ENCODE data around the gene TUBB2B. TPM values are rescaled to one million over a fixed set of nuclear protein-coding genes. Genes with fewer than 3 reads are reported as not detected.
A peak's percentile ranks its signal among the peaks of the same experiment; 100 is the strongest.

TUBB2B gene
- total RNA-seq, 1 donor from 2014 or later, result 287 TPM

DNA sequence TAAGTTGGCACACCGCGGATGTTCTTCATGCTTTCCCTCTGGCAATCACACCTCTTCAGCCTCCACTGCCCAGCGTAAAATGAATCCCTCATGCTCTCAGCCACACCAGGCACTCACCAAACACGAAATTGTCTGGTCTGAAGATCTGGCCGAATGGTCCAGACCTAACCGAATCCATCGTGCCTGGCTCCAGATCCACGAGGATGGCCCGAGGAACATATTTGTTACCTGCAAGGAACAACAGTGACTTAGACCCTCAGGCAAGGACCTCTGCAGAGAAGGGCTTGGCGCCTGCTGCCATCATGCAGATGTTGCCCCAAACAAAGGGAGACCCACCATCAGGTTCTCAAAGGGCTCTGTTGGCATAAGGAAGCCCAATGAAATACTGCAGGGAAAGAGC is 1.4 kb downstream of the TUBB2B start:
- TF ChIP-seq, protein P1, sequence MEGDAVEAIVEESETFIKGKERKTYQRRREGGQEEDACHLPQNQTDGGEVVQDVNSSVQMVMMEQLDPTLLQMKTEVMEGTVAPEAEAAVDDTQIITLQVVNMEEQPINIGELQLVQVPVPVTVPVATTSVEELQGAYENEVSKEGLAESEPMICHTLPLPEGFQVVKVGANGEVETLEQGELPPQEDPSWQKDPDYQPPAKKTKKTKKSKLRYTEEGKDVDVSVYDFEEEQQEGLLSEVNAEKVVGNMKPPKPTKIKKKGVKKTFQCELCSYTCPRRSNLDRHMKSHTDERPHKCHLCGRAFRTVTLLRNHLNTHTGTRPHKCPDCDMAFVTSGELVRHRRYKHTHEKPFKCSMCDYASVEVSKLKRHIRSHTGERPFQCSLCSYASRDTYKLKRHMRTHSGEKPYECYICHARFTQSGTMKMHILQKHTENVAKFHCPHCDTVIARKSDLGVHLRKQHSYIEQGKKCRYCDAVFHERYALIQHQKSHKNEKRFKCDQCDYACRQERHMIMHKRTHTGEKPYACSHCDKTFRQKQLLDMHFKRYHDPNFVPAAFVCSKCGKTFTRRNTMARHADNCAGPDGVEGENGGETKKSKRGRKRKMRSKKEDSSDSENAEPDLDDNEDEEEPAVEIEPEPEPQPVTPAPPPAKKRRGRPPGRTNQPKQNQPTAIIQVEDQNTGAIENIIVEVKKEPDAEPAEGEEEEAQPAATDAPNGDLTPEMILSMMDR (IDR thresholded peaks at IDR 0.05; ENCODE audit: insufficient read depth, low read length, poor library complexity, severe bottlenecking), result no peak
- no peak for DNase-seq (ENCODE audit: low read depth)
- Histone ChIP-seq H3K27me3 (ENCODE audit: control insufficient read depth, insufficient read depth, low read length) (peaks cover 22% of the 10 kb centered on the region), H3K36me3 (ENCODE audit: control insufficient read depth, insufficient read depth, low read length) (no peaks in the 10 kb centered on the region), H3K4me3 (ENCODE audit: low read depth, low read length) (peak overlapping the region; percentile 73)

DNA sequence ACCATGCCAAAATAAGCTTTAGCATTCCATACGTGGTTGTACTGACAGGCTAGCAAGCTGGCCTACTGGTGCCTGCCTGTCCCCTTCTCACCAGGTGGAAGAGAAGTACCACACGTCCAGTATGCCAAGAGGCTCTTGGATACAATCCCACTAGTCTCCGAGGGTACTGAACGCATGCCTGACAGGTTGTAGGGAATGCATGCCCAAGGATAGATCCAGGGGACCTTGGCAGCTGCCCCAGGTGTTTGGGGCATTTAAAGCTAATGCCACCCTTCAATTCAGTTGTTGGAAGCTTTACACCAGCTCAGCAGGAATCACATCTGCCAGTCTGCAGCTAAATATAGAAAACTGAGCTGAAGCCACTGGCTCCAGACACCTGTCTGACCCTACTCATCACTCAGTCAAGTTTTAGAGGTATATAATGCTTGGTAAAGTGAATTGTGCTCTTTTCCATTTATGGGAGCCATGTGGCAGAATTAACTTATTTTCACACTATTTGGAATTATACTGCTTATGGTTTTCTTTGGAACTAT is 4.9 kb downstream of the TUBB2B start:
- H3K4me3 ChIP-seq (ENCODE audit: low read depth, low read length), result no peak overlapping the region
- no peaks in the 10 kb centered on the region for H3K36me3 ChIP-seq (ENCODE audit: control insufficient read depth, insufficient read depth, low read length)
- no peak for DNase-seq (ENCODE audit: low read depth)
- peaks cover 5% of the 10 kb centered on the region for H3K27me3 ChIP-seq (ENCODE audit: control insufficient read depth, insufficient read depth, low read length)
- TF ChIP-seq, protein P1 (IDR thresholded peaks at IDR 0.05; ENCODE audit: insufficient read depth, low read length, poor library complexity, severe bottlenecking), result no peak

DNA sequence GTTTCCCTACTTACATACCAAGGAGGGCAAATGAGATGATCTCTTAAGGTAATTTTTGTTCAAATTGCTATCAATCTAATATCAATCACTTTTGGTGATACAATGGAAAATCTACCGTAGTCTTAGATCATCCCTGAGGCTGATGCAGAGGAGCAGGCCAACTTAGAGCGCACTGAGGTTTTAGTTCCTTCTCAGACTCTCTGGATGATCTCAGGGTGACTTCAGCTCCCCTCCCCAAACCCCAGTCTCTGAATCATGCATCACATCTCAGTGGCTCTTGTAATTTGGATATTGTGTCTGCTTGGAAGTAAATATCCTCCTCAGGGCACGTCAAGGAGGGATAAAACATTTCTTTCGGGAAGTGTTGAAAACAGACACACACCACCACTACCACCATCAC is 5.9 kb downstream of the TUBB2B start:
- Histone ChIP-seq H3K4me3 (ENCODE audit: low read depth, low read length) (no peak overlapping the region), H3K27me3 (ENCODE audit: control insufficient read depth, insufficient read depth, low read length) (no peaks in the 10 kb centered on the region), H3K36me3 (ENCODE audit: control insufficient read depth, insufficient read depth, low read length) (no peaks in the 10 kb centered on the region)
- no peak for DNase-seq (ENCODE audit: low read depth)
- TF ChIP-seq, protein P1 (IDR thresholded peaks at IDR 0.05; ENCODE audit: insufficient read depth, low read length, poor library complexity, severe bottlenecking), result no peak

DNA sequence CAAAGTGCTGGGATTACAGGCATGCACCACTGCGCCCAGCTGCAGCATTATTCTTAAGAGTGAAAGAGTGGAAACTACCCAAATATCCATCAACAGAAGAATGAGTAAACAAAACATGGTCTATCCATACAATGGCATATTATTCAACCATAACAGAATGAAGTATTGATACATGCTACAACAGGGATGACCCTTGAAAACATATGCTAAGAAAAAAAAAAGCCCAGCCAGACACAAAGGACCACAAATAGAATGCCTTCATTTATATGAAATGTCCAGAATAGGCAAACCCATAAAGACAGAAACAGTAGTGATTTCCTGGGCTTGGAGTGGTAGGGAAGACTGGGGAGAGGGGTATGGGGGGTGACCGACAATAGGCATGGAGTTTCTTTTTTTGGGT is 7.1 kb downstream of the TUBB2B start:
- Histone ChIP-seq H3K27me3 (ENCODE audit: control insufficient read depth, insufficient read depth, low read length) (no peaks in the 10 kb centered on the region), H3K4me3 (ENCODE audit: low read depth, low read length) (no peak overlapping the region), H3K36me3 (ENCODE audit: control insufficient read depth, insufficient read depth, low read length) (no peaks in the 10 kb centered on the region)
- no peak for DNase-seq (ENCODE audit: low read depth)
- TF ChIP-seq, protein P1 (IDR thresholded peaks at IDR 0.05; ENCODE audit: insufficient read depth, low read length, poor library complexity, severe bottlenecking), result no peak

DNA sequence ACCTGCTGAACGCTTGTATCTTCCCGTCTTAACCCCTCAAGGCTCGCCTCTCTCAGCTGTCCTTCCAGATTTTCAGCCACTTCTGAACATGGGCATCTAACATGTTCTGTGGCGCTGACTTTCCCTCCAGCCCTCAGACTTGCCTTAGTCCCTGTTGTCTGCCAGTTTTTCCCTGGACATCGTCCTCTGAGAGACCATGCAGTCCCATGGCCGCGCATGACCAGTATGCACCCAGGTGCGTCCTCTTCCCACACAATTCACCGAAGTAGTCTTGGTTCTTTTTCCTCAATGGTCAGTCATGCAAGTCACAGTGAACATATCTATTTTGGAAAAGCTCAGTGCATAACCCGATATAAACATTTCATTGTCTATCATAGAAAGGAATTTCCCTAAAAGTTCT is 9.2 kb downstream of the TUBB2B start:
- no peak for DNase-seq (ENCODE audit: low read depth)
- Histone ChIP-seq H3K36me3 (ENCODE audit: control insufficient read depth, insufficient read depth, low read length) (no peaks in the 10 kb centered on the region), H3K27me3 (ENCODE audit: control insufficient read depth, insufficient read depth, low read length) (no peaks in the 10 kb centered on the region), H3K4me3 (ENCODE audit: low read depth, low read length) (no peak overlapping the region)
- TF ChIP-seq, protein P1 (IDR thresholded peaks at IDR 0.05; ENCODE audit: insufficient read depth, low read length, poor library complexity, severe bottlenecking), result no peak

DNA sequence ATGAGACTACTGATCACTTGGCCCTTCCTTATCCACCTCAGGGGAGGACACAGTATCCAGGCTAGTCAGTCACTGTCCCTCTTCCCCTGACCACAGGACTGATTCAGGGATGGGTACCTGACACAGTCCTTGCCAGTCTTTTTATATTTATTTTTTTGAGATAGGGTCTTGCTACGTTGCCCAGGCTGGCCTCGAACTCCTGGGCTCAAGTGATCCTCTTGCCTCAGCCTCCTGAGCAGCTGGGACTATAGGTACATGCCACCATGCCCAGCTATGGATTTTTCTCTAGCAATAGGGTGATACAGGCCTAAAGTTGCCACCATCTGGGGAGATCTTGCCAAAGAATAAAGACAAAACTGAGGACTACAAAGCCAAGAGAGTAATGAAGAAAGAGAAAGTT is 10.2 kb downstream of the TUBB2B start:
- no peak for DNase-seq (ENCODE audit: low read depth)
- Histone ChIP-seq H3K4me3 (ENCODE audit: low read depth, low read length) (no peak overlapping the region), H3K36me3 (ENCODE audit: control insufficient read depth, insufficient read depth, low read length) (no peaks in the 10 kb centered on the region), H3K27me3 (ENCODE audit: control insufficient read depth, insufficient read depth, low read length) (no peaks in the 10 kb centered on the region)
- TF ChIP-seq, protein P1 (IDR thresholded peaks at IDR 0.05; ENCODE audit: insufficient read depth, low read length, poor library complexity, severe bottlenecking), result no peak

All from kidney epithelial cell (primary cell).